CD14-positive monocyte (primary cell): Measurements from ENCODE around the gene ZNF429. TPM values are rescaled to one million over a fixed set of nuclear protein-coding genes. Genes with fewer than 3 reads are reported as not detected.

Source experiments
- DNase-seq, 3 donors: peaks; one replicate each; pipeline ENCODE4 v3.0.0-alpha.2; 2011 to 2022
- H2AFZ ChIP-seq: 2 replicates; pipeline ENCODE4 v1.6.0; 2012; ENCODE audit warnings: mild to moderate bottlenecking, low read depth, low read length, inconsistent platforms; ENCODE audit not compliant: insufficient read depth, poor library complexity, severe bottlenecking
- H3K27ac ChIP-seq, 2 donors: 1 replicate in 1 of 2; 2 replicates in 1 of 2; pipeline ENCODE4 v1.5.1; 2012 to 2013; ENCODE audit warnings: low read length in 2 of 2, control low read depth in 1 of 2, inconsistent platforms in 1 of 2, low read depth in 1 of 2, mild to moderate bottlenecking in 1 of 2
- H3K27me3 ChIP-seq, 2 donors: one replicate each; pipeline versions ENCODE4 v1.6.0 to v1.6.1; 2011 to 2013; ENCODE audit warnings: low read length in 2 of 2; ENCODE audit not compliant: control insufficient read depth in 2 of 2, insufficient read depth in 2 of 2
- H3K36me3 ChIP-seq, 2 donors: replicated peaks in 1 of 2; 1 replicate in 1 of 2; 2 replicates in 1 of 2; pipeline versions ENCODE4 v1.5.1 to v1.6.1; 2012 to 2013; ENCODE audit warnings: low read length in 2 of 2, control low read depth in 1 of 2, inconsistent platforms in 1 of 2, mild to moderate bottlenecking in 1 of 2; ENCODE audit not compliant: insufficient read depth in 2 of 2, control insufficient read depth in 1 of 2
- H3K4me1 ChIP-seq, 2 donors: 1 replicate in 1 of 2; 2 replicates in 1 of 2; pipeline versions ENCODE4 v1.5.1 to v1.6.1; 2012 to 2013; ENCODE audit warnings: low read length in 2 of 2, control low read depth in 1 of 2, inconsistent platforms in 1 of 2, mild to moderate bottlenecking in 1 of 2, moderate library complexity in 1 of 2; ENCODE audit not compliant: insufficient read depth in 2 of 2, control insufficient read depth in 1 of 2
- H3K4me2 ChIP-seq: replicated peaks from 2 replicates; pipeline ENCODE3; 2012; ENCODE audit warnings: low read length, moderate library complexity, mild to moderate bottlenecking; ENCODE audit not compliant: poor library complexity, severe bottlenecking; ENCODE audit errors: extremely low read depth
- H3K4me3 ChIP-seq, 3 experiments: fragments of 200-600 bp in 1 of 3; sonication (generic) in 1 of 3; replicated peaks in 1 of 3; 1 replicate in 2 of 3; 2 replicates in 1 of 3; pipeline ENCODE4 v1.5.1; 2011 to 2013; ENCODE audit warnings: low read length in 3 of 3, mild to moderate bottlenecking in 3 of 3, control low read depth in 2 of 3, low read depth in 2 of 3, inconsistent platforms in 1 of 3, moderate library complexity in 1 of 3
- H3K79me2 ChIP-seq: 2 replicates; pipeline ENCODE4 v1.6.0; 2012; ENCODE audit warnings: mild to moderate bottlenecking, control low read depth, inconsistent platforms, low read length, moderate library complexity; ENCODE audit not compliant: insufficient read depth
- H3K9ac ChIP-seq: 2 replicates; pipeline ENCODE4 v1.6.0; 2017; ENCODE audit warnings: low read length, mild to moderate bottlenecking; ENCODE audit not compliant: insufficient read depth, poor library complexity, severe bottlenecking
- H3K9me3 ChIP-seq, 2 donors: replicated peaks in 1 of 2; 1 replicate in 1 of 2; 2 replicates in 1 of 2; pipeline versions ENCODE4 v1.5.1 to v1.6.1; 2012 to 2013; ENCODE audit warnings: low read length in 2 of 2, control low read depth in 1 of 2; ENCODE audit not compliant: control insufficient read depth in 1 of 2, insufficient read depth in 1 of 2
- H4K20me1 ChIP-seq: 2 replicates; pipeline ENCODE4 v1.6.0; 2012; ENCODE audit warnings: mild to moderate bottlenecking, low read length, control low read depth, moderate library complexity; ENCODE audit not compliant: insufficient read depth
- H3K27ac Mint-ChIP-seq, 7 donors: one replicate each; pipeline ENCODE4 v1.8.0; 2020; ENCODE audit warnings: mild to moderate bottlenecking in 7 of 7, mixed read lengths in 7 of 7, moderate library complexity in 6 of 7, inconsistent platforms in 2 of 7
- H3K27me3 Mint-ChIP-seq, 3 donors: one replicate each; pipeline ENCODE4 v1.8.0; 2021 to 2022; ENCODE audit warnings: low read depth in 3 of 3, mild to moderate bottlenecking in 3 of 3, mixed read lengths in 3 of 3, moderate library complexity in 3 of 3, inconsistent platforms in 1 of 3
- H3K36me3 Mint-ChIP-seq, 2 donors: one replicate each; pipeline ENCODE4 v1.8.0; 2020; ENCODE audit warnings: mixed read lengths in 2 of 2, inconsistent platforms in 1 of 2, mild to moderate bottlenecking in 1 of 2
- H3K4me1 Mint-ChIP-seq: one replicate; pipeline ENCODE4 v1.8.0; 2020; ENCODE audit warnings: mild to moderate bottlenecking, mixed read lengths
- H3K4me3 Mint-ChIP-seq, 2 donors: one replicate each; pipeline ENCODE4 v1.8.0; 2020; ENCODE audit warnings: mild to moderate bottlenecking in 2 of 2, mixed read lengths in 2 of 2, moderate library complexity in 1 of 2
- H3K9me3 Mint-ChIP-seq, 7 donors: one replicate each; pipeline ENCODE4 v1.8.0; 2020 to 2022; ENCODE audit warnings: mixed read lengths in 7 of 7, mild to moderate bottlenecking in 6 of 7, moderate library complexity in 6 of 7, inconsistent platforms in 2 of 7
- WGBS: methylation state at CpG from one replicate; pipeline ENCODE4 v1.1.5; 2013; ENCODE audit warnings: missing lambda C conversion rate; ENCODE audit not compliant: insufficient coverage; 5-methylcytosine and 5-hydroxymethylcytosine counted together
- intact Hi-C, 2 donors: fragments of 100-400 bp; cut with micrococcal nuclease; formaldehyde crosslinking; loops; one replicate each; pipeline versions ENCODE4 v1.15.0 to v1.15.1; 2023
- polyA plus RNA-seq, 3 donors: library from polyadenylated mRNA; depleted of rRNA in 1 of 3; unstranded in 2 of 3; stranded (reverse) in 1 of 3; fragments of 300-500 nt in 2 of 3; fragments of >200 nt in 1 of 3; fragmentation: Illumina TruSeq in 2 of 3; gene quantifications; 1 replicate in 2 of 3; 2 replicates in 1 of 3; pipeline ENCODE4 v1.2.3, GENCODE V29; 2012 to 2021
- TF ChIP-seq, protein P1 (sequence below): fragments of 200-600 bp; IDR thresholded peaks from one replicate; pipeline ENCODE4 v1.8.0; 2022; ENCODE audit warnings: antibody characterized with exemption, mild to moderate bottlenecking

The ZNF429 gene
- polyA plus RNA-seq, 3 donors, result 9.5 to 11.6 (median 11.1) TPM

DNA sequence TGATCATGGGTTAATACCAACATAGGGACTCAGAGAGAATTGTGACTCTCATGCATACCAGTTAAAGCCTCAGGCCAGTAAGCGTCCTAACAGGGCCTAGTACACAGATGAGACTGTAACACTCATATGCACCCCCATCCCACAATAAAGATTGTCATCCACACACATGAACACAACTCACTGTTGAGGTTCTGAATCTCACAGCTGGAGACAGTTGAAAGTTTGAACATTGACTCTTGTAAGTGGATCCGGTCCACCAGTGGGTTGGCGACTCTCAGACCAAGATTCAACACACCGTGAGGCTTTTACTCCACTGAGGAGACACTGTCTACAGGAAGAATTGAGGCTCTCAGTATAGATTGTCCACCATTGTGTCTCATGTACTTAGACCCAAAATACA, 88.1 kb downstream of the ZNF429 start:
- intact Hi-C loops, result loop anchor here in 1 of 2 donors (5.0 kb wide), 1 partner anchor 86 kb away; the partner anchor contains the start of gene ZNF429
- WGBS, result 80% methylated on average over 2 of the region's 4 CpGs

DNA sequence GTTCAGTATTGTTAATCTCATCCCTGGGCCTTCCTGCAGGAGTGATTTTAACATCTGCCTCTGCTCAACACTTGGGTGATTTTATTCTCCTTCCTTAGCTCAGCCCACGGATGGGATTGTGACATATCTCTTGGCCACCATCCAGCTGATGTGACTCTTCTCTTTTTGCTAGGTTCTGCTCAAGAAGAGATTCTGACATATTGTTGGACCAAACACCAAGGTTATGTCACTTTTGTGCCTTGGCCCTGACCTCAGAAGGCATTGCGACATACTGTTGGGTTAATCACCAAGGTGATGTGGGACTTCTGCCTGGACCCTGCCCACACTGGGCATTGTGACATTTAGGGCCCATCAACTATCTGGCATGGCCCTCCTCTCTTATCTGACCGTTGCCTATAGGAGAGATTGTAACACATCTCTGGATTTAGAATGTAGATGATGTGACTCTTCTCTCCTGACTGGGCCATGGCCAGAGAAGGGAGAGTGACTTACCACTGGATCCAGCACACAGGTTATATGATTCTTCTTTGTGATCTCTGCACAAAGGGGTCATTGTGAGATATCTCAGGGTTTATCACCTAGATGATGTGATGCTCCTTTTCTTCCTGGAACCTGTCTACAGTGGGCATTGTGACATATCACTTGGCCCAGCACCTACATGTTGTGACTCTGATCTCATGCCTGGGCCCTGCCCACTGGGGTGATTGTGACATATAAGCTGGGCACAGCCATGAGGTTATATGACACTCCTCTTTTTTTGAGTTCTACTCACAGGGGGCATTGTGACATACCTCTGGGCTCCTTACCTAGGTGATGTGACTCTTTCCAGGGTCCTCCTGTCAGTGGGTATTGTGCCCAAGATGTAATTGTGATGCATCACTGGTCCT, 88.8 kb downstream of the ZNF429 start:
- Histone ChIP-seq H3K9me3 (no peaks in the 10 kb centered on the region), H3K27ac (peak overlapping the region; percentile 90 to 99), H3K9ac (peak overlapping the region; percentile 64), H3K4me3 (peak overlapping the region in 1 of 3 experiments; percentile 9), H3K36me3 (no peaks in the 10 kb centered on the region), H3K79me2 (no peaks in the 10 kb centered on the region), H3K4me2 (peak overlapping the region; percentile 2), H2AFZ (peak overlapping the region; percentile 3), H3K4me1 (peaks cover 36 to 38% of the 10 kb centered on the region in 2 donors), H3K27me3 (no peaks in the 10 kb centered on the region), H4K20me1 (no peaks in the 10 kb centered on the region)
- intact Hi-C loops, result loop anchor here (1.0 to 5.0 kb wide), 3 partner anchors 25 to 89 kb away; partner anchors contain the start of gene ZNF429 (in 2 of the 2)
- TF ChIP-seq, protein P1, sequence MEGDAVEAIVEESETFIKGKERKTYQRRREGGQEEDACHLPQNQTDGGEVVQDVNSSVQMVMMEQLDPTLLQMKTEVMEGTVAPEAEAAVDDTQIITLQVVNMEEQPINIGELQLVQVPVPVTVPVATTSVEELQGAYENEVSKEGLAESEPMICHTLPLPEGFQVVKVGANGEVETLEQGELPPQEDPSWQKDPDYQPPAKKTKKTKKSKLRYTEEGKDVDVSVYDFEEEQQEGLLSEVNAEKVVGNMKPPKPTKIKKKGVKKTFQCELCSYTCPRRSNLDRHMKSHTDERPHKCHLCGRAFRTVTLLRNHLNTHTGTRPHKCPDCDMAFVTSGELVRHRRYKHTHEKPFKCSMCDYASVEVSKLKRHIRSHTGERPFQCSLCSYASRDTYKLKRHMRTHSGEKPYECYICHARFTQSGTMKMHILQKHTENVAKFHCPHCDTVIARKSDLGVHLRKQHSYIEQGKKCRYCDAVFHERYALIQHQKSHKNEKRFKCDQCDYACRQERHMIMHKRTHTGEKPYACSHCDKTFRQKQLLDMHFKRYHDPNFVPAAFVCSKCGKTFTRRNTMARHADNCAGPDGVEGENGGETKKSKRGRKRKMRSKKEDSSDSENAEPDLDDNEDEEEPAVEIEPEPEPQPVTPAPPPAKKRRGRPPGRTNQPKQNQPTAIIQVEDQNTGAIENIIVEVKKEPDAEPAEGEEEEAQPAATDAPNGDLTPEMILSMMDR, result no peak
- Mint-ChIP-seq H3K36me3 (peaks cover 0 to 4% of the 10 kb centered on the region in 2 donors), H3K4me3 (peak overlapping the region in 1 of 2 donors; percentile 21), H3K4me1 (peaks cover 43% of the 10 kb centered on the region), H3K9me3 (peaks cover 0 to 63% (median 0%) of the 10 kb centered on the region in 7 donors), H3K27ac (peak overlapping the region in 6 of 7 donors; percentile 95 to 99 (median 96)), H3K27me3 (peaks cover 0 to 2% (median 1%) of the 10 kb centered on the region in 3 donors)
- DNase-seq, result peak; percentile 95 to 98 (median 95)
- 0% methylated on average over 2 of the region's 3 CpGs for WGBS

More for the DNA sequence above, 88.1 kb downstream of the ZNF429 start:
- Histone ChIP-seq H3K9me3 (peaks cover 0 to 3% of the 10 kb centered on the region in 2 donors), H3K27me3 (no peaks in the 10 kb centered on the region), H3K4me3 (peak overlapping the region in 1 of 3 experiments; percentile 9), H3K27ac (peak overlapping the region; percentile 90 to 99), H3K4me2 (peak overlapping the region; percentile 2), H3K9ac (peak overlapping the region; percentile 64), H3K79me2 (no peaks in the 10 kb centered on the region), H2AFZ (peak overlapping the region; percentile 32), H3K4me1 (peaks cover 36 to 38% of the 10 kb centered on the region in 2 donors), H4K20me1 (no peaks in the 10 kb centered on the region), H3K36me3 (no peaks in the 10 kb centered on the region)
- H3K4me3 Mint-ChIP-seq, result no peak overlapping the region
- peak overlapping the region in 6 of 7 donors; percentile 95 to 99 (median 96) for H3K27ac Mint-ChIP-seq
- H3K36me3 Mint-ChIP-seq, result peaks cover 0 to 4% of the 10 kb centered on the region in 2 donors
- H3K4me1 Mint-ChIP-seq, result peaks cover 43% of the 10 kb centered on the region
- peaks cover 0 to 65% (median 3%) of the 10 kb centered on the region in 7 donors for H3K9me3 Mint-ChIP-seq
- peaks cover 1 to 5% (median 4%) of the 10 kb centered on the region in 3 donors for H3K27me3 Mint-ChIP-seq
- DNase-seq, result no peak
- TF ChIP-seq, protein P1, result no peak
